ENCODE data around the gene RAB22A. TPM values are rescaled to one million over a fixed set of nuclear protein-coding genes. Genes with fewer than 3 reads are reported as not detected.

Gene RAB22A
- polyA plus RNA-seq, 1 experiment, result 14.9 TPM

Other genes with a start within 250 kb of the RAB22A start
- not detected in 2 replicates for gene ANKRD60, start 81.1 kb upstream of the RAB22A start, polyA plus RNA-seq (2011; rRNA removed)
- gene VAPB, start 79.5 kb downstream of the RAB22A start, polyA plus RNA-seq (2011; rRNA removed), result 36.3 and 43.8 TPM in 2 replicates
- gene APCDD1L, start 205.7 kb downstream of the RAB22A start, polyA plus RNA-seq (2011; rRNA removed), result 8.6 and 14.5 TPM in 2 replicates